CD4-positive, alpha-beta T cell treated with Interleukin-4 for 1 hour (primary cell): ENCODE data around the gene RPS17.
A peak's percentile ranks its signal among the peaks of the same experiment; 100 is the strongest.
"Not testable (repeated sequence)": the region's sequence is repeated elsewhere in the genome, so short reads cannot be mapped to it uniquely, and the experiment has no call there.

Experiments
- DNase-seq, 2 donors: peaks; one replicate each; pipeline ENCODE4 v3.0.0-alpha.2; 2020 to 2022

Gene RPS17

GRCh38 chr15:82505842-82506241 is 34.4 kb downstream of the RPS17 start:
- not testable (repeated sequence) for DNase-seq

- not testable (repeated sequence) for DNase-seq
Measured at GRCh38 chr15:82504074-82504473, 36.2 kb downstream of the RPS17 start.

DNA sequence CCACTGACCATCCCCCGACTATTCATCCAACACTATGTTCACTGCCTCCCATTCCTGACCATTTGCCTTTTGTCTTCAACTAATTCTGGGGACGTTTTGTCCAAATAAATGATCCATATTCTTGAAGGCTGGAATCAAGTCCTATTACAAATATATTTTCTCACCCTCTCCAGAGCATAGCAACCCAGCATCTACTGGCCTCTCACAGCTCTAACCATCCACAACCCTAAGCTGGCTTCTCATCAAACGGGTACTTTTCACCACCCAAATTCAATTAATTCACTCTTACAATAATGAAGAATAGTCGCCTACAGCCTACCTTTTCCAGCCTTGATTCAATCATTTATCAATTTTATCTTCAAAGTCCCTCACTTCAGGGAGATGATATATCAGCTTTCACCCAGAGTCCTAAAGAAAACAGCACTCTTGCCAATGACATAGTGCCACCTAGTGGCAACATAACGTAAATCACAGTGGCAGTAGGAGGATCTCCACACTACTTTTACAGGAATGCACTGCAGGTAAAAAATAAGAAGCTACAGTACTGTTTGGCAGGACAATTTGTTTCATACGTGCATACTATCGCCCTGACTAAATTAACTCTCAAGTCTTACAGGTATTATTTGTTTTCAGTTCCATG is 37.4 kb downstream of the RPS17 start:
- DNase-seq, result peak in 1 of 2 donors; percentile 50

DNA sequence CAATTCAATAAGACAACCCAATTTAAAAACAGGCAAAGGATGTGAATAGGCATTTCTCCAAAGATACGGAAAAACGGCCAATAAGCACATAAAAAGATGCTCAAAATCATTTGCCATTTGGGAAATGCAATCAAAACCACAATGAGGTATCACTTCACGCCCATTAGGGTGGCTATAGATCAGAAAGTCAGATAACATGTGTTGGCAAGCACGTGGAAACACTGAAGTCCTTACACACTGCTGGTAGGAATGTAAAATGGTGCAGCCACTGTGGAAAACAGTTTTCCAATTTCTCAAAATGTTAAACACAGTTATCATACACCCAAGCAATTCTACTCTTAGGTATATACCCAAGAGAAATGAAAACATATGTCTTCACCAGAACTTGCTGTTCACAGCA is 39.5 kb downstream of the RPS17 start:
- not testable (repeated sequence) for DNase-seq

GRCh38 chr15:82497978-82498377 is 42.3 kb downstream of the RPS17 start:
- DNase-seq, result not testable (repeated sequence)

DNA sequence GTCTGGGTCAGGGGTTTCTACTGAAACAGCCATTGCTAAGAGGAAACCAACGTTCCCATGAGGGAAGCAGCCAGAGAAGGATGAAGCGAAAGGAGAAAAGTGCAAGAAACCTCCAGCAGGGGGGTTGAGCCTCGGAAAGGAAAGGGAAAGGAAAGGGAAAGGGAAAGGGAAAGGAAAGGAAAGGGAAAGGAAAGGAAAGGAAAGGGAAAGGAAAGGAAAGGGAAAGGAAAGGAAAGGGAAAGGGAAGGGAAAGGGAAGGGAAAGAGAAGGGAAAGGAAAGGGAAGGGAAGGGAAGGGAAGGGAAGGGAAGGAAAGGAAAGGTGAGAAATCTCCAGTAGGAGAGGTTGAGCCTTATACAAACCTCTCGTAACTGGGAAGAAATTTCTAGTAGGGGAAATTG is 52.0 kb downstream of the RPS17 start:
- DNase-seq, result not testable (repeated sequence)

- DNase-seq, result not testable (repeated sequence)
Measured at GRCh38 chr15:82487045-82487444, 53.2 kb downstream of the RPS17 start.
